Measurements from ENCODE around the gene SPOCK1.

GRCh38 chr5:137470921-137471220, 28.3 kb downstream of the SPOCK1 start:
- no peak for TF ChIP-seq DPF2 (IDR thresholded peaks at IDR 0.05)
- TF ChIP-seq SAP30 (IDR thresholded peaks at IDR 0.05; ENCODE audit: borderline replicate concordance, insufficient read depth, low read depth, low read length, poor library complexity, severe bottlenecking): no peak
- TF ChIP-seq, protein P1, sequence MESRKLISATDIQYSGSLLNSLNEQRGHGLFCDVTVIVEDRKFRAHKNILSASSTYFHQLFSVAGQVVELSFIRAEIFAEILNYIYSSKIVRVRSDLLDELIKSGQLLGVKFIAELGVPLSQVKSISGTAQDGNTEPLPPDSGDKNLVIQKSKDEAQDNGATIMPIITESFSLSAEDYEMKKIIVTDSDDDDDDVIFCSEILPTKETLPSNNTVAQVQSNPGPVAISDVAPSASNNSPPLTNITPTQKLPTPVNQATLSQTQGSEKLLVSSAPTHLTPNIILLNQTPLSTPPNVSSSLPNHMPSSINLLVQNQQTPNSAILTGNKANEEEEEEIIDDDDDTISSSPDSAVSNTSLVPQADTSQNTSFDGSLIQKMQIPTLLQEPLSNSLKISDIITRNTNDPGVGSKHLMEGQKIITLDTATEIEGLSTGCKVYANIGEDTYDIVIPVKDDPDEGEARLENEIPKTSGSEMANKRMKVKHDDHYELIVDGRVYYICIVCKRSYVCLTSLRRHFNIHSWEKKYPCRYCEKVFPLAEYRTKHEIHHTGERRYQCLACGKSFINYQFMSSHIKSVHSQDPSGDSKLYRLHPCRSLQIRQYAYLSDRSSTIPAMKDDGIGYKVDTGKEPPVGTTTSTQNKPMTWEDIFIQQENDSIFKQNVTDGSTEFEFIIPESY (CRISPR knock-in tag; IDR thresholded peaks at IDR 0.05): no peak
- TF ChIP-seq ZSCAN32 (CRISPR knock-in tag; IDR thresholded peaks at IDR 0.05): no peak
- no peak for TF ChIP-seq RBM22 (IDR thresholded peaks at IDR 0.05; ENCODE audit: low read depth, low read length, poor library complexity, severe bottlenecking)
- no peak for TF ChIP-seq STAT5B (CRISPR knock-in tag; IDR thresholded peaks at IDR 0.05)
- TF ChIP-seq, protein P2, sequence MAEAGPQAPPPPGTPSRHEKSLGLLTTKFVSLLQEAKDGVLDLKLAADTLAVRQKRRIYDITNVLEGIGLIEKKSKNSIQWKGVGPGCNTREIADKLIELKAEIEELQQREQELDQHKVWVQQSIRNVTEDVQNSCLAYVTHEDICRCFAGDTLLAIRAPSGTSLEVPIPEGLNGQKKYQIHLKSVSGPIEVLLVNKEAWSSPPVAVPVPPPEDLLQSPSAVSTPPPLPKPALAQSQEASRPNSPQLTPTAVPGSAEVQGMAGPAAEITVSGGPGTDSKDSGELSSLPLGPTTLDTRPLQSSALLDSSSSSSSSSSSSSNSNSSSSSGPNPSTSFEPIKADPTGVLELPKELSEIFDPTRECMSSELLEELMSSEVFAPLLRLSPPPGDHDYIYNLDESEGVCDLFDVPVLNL (CRISPR knock-in tag; IDR thresholded peaks at IDR 0.05; ENCODE audit: low read depth): no peak
- TF ChIP-seq ZBTB40 (IDR thresholded peaks at IDR 0.05): no peak
- no peak for TF ChIP-seq ZBTB40 (CRISPR knock-in tag; IDR thresholded peaks at IDR 0.05)
- no peak for TF ChIP-seq ZNF146 (CRISPR knock-in tag; IDR thresholded peaks at IDR 0.05; ENCODE audit: unreplicated experiment)
- no peak for TF ChIP-seq BRF1 (IDR thresholded peaks at IDR 0.05; ENCODE audit: borderline replicate concordance, extremely low read depth, insufficient read length)
- no peak for TF ChIP-seq CTCF (IDR thresholded peaks at IDR 0.05 in 2 of 3, conservative IDR thresholded peaks at IDR 0.05 in 1 of 3; ENCODE audit: insufficient read depth in 2 of 3, low read depth in 1 of 3, low read length in 3 of 3)
- TF ChIP-seq CHD2 (IDR thresholded peaks at IDR 0.05; ENCODE audit: low read depth, low read length): no peak
- TF ChIP-seq FOXM1 (IDR thresholded peaks at IDR 0.05; ENCODE audit: low read depth): no peak
- TF ChIP-seq FOXM1 (CRISPR knock-in tag; IDR thresholded peaks at IDR 0.05; ENCODE audit: low read depth): no peak
